Stimulated activated memory B cell treated with anti-CD40 and anti-IgM and Interleukin-4, amounts not matched to agents 10 μg/mL and 1 μg/mL and 100 μg/mL, for 72 hours (primary cell): ENCODE measurements around the gene GFRA1.

Source experiments
- ATAC-seq: fragments of 150-1000 bp; cut with Tn5 transposase; 2 replicates; pipeline ENCODE4 v1.10.0; 2021
- H3K27ac Mint-ChIP-seq: one replicate; pipeline ENCODE4 v1.8.0; 2022; ENCODE audit warnings: mild to moderate bottlenecking, mixed read lengths
- H3K27me3 Mint-ChIP-seq: one replicate; pipeline ENCODE4 v1.8.0; 2022; ENCODE audit warnings: mixed read lengths
- H3K36me3 Mint-ChIP-seq: one replicate; pipeline ENCODE4 v1.8.0; 2022; ENCODE audit warnings: mixed read lengths
- H3K4me1 Mint-ChIP-seq: one replicate; pipeline ENCODE4 v1.8.0; 2022; ENCODE audit warnings: mixed read lengths
- H3K4me3 Mint-ChIP-seq: one replicate; pipeline ENCODE4 v1.8.0; 2022; ENCODE audit warnings: mild to moderate bottlenecking, moderate library complexity, mixed read lengths
- H3K9me3 Mint-ChIP-seq: one replicate; pipeline ENCODE4 v1.8.0; 2022; ENCODE audit warnings: mixed read lengths

GFRA1 gene

GRCh38 chr10:116083226-116083762 lies 189.7 kb downstream of the GFRA1 start:
- H3K27ac Mint-ChIP-seq = no peak overlapping the region
- no peak for ATAC-seq
- no peak overlapping the region for H3K4me3 Mint-ChIP-seq
- H3K9me3 Mint-ChIP-seq = peaks cover 9% of the 10 kb centered on the region
- H3K27me3 Mint-ChIP-seq = no peaks in the 10 kb centered on the region
- no peaks in the 10 kb centered on the region for H3K36me3 Mint-ChIP-seq
- H3K4me1 Mint-ChIP-seq = no peaks in the 10 kb centered on the region

- no peaks in the 10 kb centered on the region for H3K27me3 Mint-ChIP-seq
- H3K4me3 Mint-ChIP-seq = no peak overlapping the region
- no peaks in the 10 kb centered on the region for H3K36me3 Mint-ChIP-seq
- no peak for ATAC-seq
- peaks cover 9% of the 10 kb centered on the region for H3K9me3 Mint-ChIP-seq
- no peak overlapping the region for H3K27ac Mint-ChIP-seq
- no peaks in the 10 kb centered on the region for H3K4me1 Mint-ChIP-seq
Measured at GRCh38 chr10:116082762-116083161, 190.2 kb downstream of the GFRA1 start.

- Mint-ChIP-seq H3K9me3 (peaks cover 9% of the 10 kb centered on the region), H3K36me3 (no peaks in the 10 kb centered on the region), H3K4me1 (no peaks in the 10 kb centered on the region), H3K4me3 (no peak overlapping the region), H3K27me3 (no peaks in the 10 kb centered on the region), H3K27ac (no peak overlapping the region)
- no peak for ATAC-seq
Measured at GRCh38 chr10:116082206-116082605, 190.8 kb downstream of the GFRA1 start.

- no peak overlapping the region for H3K4me3 Mint-ChIP-seq
- no peaks in the 10 kb centered on the region for H3K36me3 Mint-ChIP-seq
- H3K9me3 Mint-ChIP-seq = peaks cover 9% of the 10 kb centered on the region
- H3K4me1 Mint-ChIP-seq = no peaks in the 10 kb centered on the region
- H3K27me3 Mint-ChIP-seq = no peaks in the 10 kb centered on the region
- H3K27ac Mint-ChIP-seq = no peak overlapping the region
- no peak for ATAC-seq
Measured at GRCh38 chr10:116080553-116080952, 192.5 kb downstream of the GFRA1 start.

- H3K36me3 Mint-ChIP-seq = no peaks in the 10 kb centered on the region
- H3K4me3 Mint-ChIP-seq = no peak overlapping the region
- no peaks in the 10 kb centered on the region for H3K4me1 Mint-ChIP-seq
- no peak for ATAC-seq
- no peak overlapping the region for H3K27ac Mint-ChIP-seq
- H3K9me3 Mint-ChIP-seq = peaks cover 9% of the 10 kb centered on the region
- no peaks in the 10 kb centered on the region for H3K27me3 Mint-ChIP-seq
Measured at GRCh38 chr10:116079355-116079754, 193.7 kb downstream of the GFRA1 start.

GRCh38 chr10:116076621-116077020 lies 196.4 kb downstream of the GFRA1 start:
- no peaks in the 10 kb centered on the region for H3K4me1 Mint-ChIP-seq
- no peaks in the 10 kb centered on the region for H3K27me3 Mint-ChIP-seq
- ATAC-seq = no peak
- H3K36me3 Mint-ChIP-seq = no peaks in the 10 kb centered on the region
- no peak overlapping the region for H3K27ac Mint-ChIP-seq
- H3K9me3 Mint-ChIP-seq = peaks cover 4% of the 10 kb centered on the region
- H3K4me3 Mint-ChIP-seq = no peak overlapping the region

GRCh38 chr10:116073510-116073909 lies 199.5 kb downstream of the GFRA1 start:
- Mint-ChIP-seq H3K9me3 (no peaks in the 10 kb centered on the region), H3K4me1 (no peaks in the 10 kb centered on the region), H3K27ac (no peak overlapping the region), H3K27me3 (no peaks in the 10 kb centered on the region), H3K36me3 (no peaks in the 10 kb centered on the region), H3K4me3 (no peak overlapping the region)
- ATAC-seq = no peak

GRCh38 chr10:116073001-116073400 lies 200.0 kb downstream of the GFRA1 start:
- Mint-ChIP-seq H3K36me3 (no peaks in the 10 kb centered on the region), H3K27me3 (no peaks in the 10 kb centered on the region), H3K4me3 (no peak overlapping the region), H3K9me3 (no peaks in the 10 kb centered on the region), H3K27ac (no peak overlapping the region), H3K4me1 (no peaks in the 10 kb centered on the region)
- no peak for ATAC-seq

GRCh38 chr10:116071453-116072148 lies 201.4 kb downstream of the GFRA1 start:
- Mint-ChIP-seq H3K9me3 (no peaks in the 10 kb centered on the region), H3K4me3 (no peak overlapping the region), H3K27ac (no peak overlapping the region), H3K4me1 (no peaks in the 10 kb centered on the region), H3K27me3 (no peaks in the 10 kb centered on the region), H3K36me3 (no peaks in the 10 kb centered on the region)
- no peak for ATAC-seq

- no peak overlapping the region for H3K27ac Mint-ChIP-seq
- H3K4me3 Mint-ChIP-seq = no peak overlapping the region
- H3K9me3 Mint-ChIP-seq = no peaks in the 10 kb centered on the region
- no peaks in the 10 kb centered on the region for H3K27me3 Mint-ChIP-seq
- H3K36me3 Mint-ChIP-seq = no peaks in the 10 kb centered on the region
- no peak for ATAC-seq
- no peaks in the 10 kb centered on the region for H3K4me1 Mint-ChIP-seq
Measured at GRCh38 chr10:116070743-116071320, 202.2 kb downstream of the GFRA1 start.

- no peaks in the 10 kb centered on the region for H3K36me3 Mint-ChIP-seq
- no peak overlapping the region for H3K4me3 Mint-ChIP-seq
- no peak overlapping the region for H3K27ac Mint-ChIP-seq
- no peak for ATAC-seq
- H3K27me3 Mint-ChIP-seq = no peaks in the 10 kb centered on the region
- H3K9me3 Mint-ChIP-seq = no peaks in the 10 kb centered on the region
- H3K4me1 Mint-ChIP-seq = no peaks in the 10 kb centered on the region
Measured at GRCh38 chr10:116069856-116070255, 203.2 kb downstream of the GFRA1 start.

GRCh38 chr10:116067825-116068224 lies 205.2 kb downstream of the GFRA1 start:
- Mint-ChIP-seq H3K9me3 (no peaks in the 10 kb centered on the region), H3K27me3 (no peaks in the 10 kb centered on the region), H3K4me1 (no peaks in the 10 kb centered on the region), H3K4me3 (no peak overlapping the region), H3K27ac (no peak overlapping the region), H3K36me3 (no peaks in the 10 kb centered on the region)
- ATAC-seq = no peak

GRCh38 chr10:116063107-116063506 lies 209.9 kb downstream of the GFRA1 start:
- no peak for ATAC-seq
- no peaks in the 10 kb centered on the region for H3K9me3 Mint-ChIP-seq
- H3K36me3 Mint-ChIP-seq = no peaks in the 10 kb centered on the region
- no peak overlapping the region for H3K4me3 Mint-ChIP-seq
- no peak overlapping the region for H3K27ac Mint-ChIP-seq
- H3K27me3 Mint-ChIP-seq = no peaks in the 10 kb centered on the region
- no peaks in the 10 kb centered on the region for H3K4me1 Mint-ChIP-seq

- H3K27me3 Mint-ChIP-seq = no peaks in the 10 kb centered on the region
- H3K9me3 Mint-ChIP-seq = no peaks in the 10 kb centered on the region
- no peaks in the 10 kb centered on the region for H3K36me3 Mint-ChIP-seq
- no peak overlapping the region for H3K4me3 Mint-ChIP-seq
- no peaks in the 10 kb centered on the region for H3K4me1 Mint-ChIP-seq
- H3K27ac Mint-ChIP-seq = no peak overlapping the region
- ATAC-seq = no peak
Measured at GRCh38 chr10:116060864-116061263, 212.1 kb downstream of the GFRA1 start.

- Mint-ChIP-seq H3K27ac (no peak overlapping the region), H3K4me1 (no peaks in the 10 kb centered on the region), H3K4me3 (no peak overlapping the region), H3K36me3 (no peaks in the 10 kb centered on the region), H3K27me3 (no peaks in the 10 kb centered on the region), H3K9me3 (no peaks in the 10 kb centered on the region)
- ATAC-seq = no peak
Measured at GRCh38 chr10:116059320-116059719, 213.7 kb downstream of the GFRA1 start.
